CD14-positive monocyte (primary cell): ENCODE measurements around the gene CAPZA1. TPM values are rescaled to one million over a fixed set of nuclear protein-coding genes. Genes with fewer than 3 reads are reported as not detected.
"Not testable (repeated sequence)": the region's sequence is repeated elsewhere in the genome, so short reads cannot be mapped to it uniquely, and the experiment has no call there.

ENCODE experiments used
- DNase-seq, 3 donors: peaks; one replicate each; pipeline ENCODE4 v3.0.0-alpha.2; 2011 to 2022
- H2AFZ ChIP-seq: 2 replicates; pipeline ENCODE4 v1.6.0; 2012; ENCODE audit warnings: mild to moderate bottlenecking, low read depth, low read length, inconsistent platforms; ENCODE audit not compliant: insufficient read depth, poor library complexity, severe bottlenecking
- H3K27ac ChIP-seq, 2 donors: 1 replicate in 1 of 2; 2 replicates in 1 of 2; pipeline ENCODE4 v1.5.1; 2012 to 2013; ENCODE audit warnings: low read length in 2 of 2, control low read depth in 1 of 2, inconsistent platforms in 1 of 2, low read depth in 1 of 2, mild to moderate bottlenecking in 1 of 2
- H3K27me3 ChIP-seq, 2 donors: one replicate each; pipeline versions ENCODE4 v1.6.0 to v1.6.1; 2011 to 2013; ENCODE audit warnings: low read length in 2 of 2; ENCODE audit not compliant: control insufficient read depth in 2 of 2, insufficient read depth in 2 of 2
- H3K36me3 ChIP-seq, 2 donors: replicated peaks in 1 of 2; 1 replicate in 1 of 2; 2 replicates in 1 of 2; pipeline versions ENCODE4 v1.5.1 to v1.6.1; 2012 to 2013; ENCODE audit warnings: low read length in 2 of 2, control low read depth in 1 of 2, inconsistent platforms in 1 of 2, mild to moderate bottlenecking in 1 of 2; ENCODE audit not compliant: insufficient read depth in 2 of 2, control insufficient read depth in 1 of 2
- H3K4me1 ChIP-seq, 2 donors: 1 replicate in 1 of 2; 2 replicates in 1 of 2; pipeline versions ENCODE4 v1.5.1 to v1.6.1; 2012 to 2013; ENCODE audit warnings: low read length in 2 of 2, control low read depth in 1 of 2, inconsistent platforms in 1 of 2, mild to moderate bottlenecking in 1 of 2, moderate library complexity in 1 of 2; ENCODE audit not compliant: insufficient read depth in 2 of 2, control insufficient read depth in 1 of 2
- H3K4me2 ChIP-seq: replicated peaks from 2 replicates; pipeline ENCODE3; 2012; ENCODE audit warnings: low read length, moderate library complexity, mild to moderate bottlenecking; ENCODE audit not compliant: poor library complexity, severe bottlenecking; ENCODE audit errors: extremely low read depth
- H3K4me3 ChIP-seq, 3 experiments: fragments of 200-600 bp in 1 of 3; sonication (generic) in 1 of 3; replicated peaks in 1 of 3; 1 replicate in 2 of 3; 2 replicates in 1 of 3; pipeline ENCODE4 v1.5.1; 2011 to 2013; ENCODE audit warnings: low read length in 3 of 3, mild to moderate bottlenecking in 3 of 3, control low read depth in 2 of 3, low read depth in 2 of 3, inconsistent platforms in 1 of 3, moderate library complexity in 1 of 3
- H3K79me2 ChIP-seq: 2 replicates; pipeline ENCODE4 v1.6.0; 2012; ENCODE audit warnings: mild to moderate bottlenecking, control low read depth, inconsistent platforms, low read length, moderate library complexity; ENCODE audit not compliant: insufficient read depth
- H3K9ac ChIP-seq: 2 replicates; pipeline ENCODE4 v1.6.0; 2017; ENCODE audit warnings: low read length, mild to moderate bottlenecking; ENCODE audit not compliant: insufficient read depth, poor library complexity, severe bottlenecking
- H3K9me3 ChIP-seq, 2 donors: replicated peaks in 1 of 2; 1 replicate in 1 of 2; 2 replicates in 1 of 2; pipeline versions ENCODE4 v1.5.1 to v1.6.1; 2012 to 2013; ENCODE audit warnings: low read length in 2 of 2, control low read depth in 1 of 2; ENCODE audit not compliant: control insufficient read depth in 1 of 2, insufficient read depth in 1 of 2
- H4K20me1 ChIP-seq: 2 replicates; pipeline ENCODE4 v1.6.0; 2012; ENCODE audit warnings: mild to moderate bottlenecking, low read length, control low read depth, moderate library complexity; ENCODE audit not compliant: insufficient read depth
- H3K27ac Mint-ChIP-seq, 7 donors: one replicate each; pipeline ENCODE4 v1.8.0; 2020; ENCODE audit warnings: mild to moderate bottlenecking in 7 of 7, mixed read lengths in 7 of 7, moderate library complexity in 6 of 7, inconsistent platforms in 2 of 7
- H3K27me3 Mint-ChIP-seq, 3 donors: one replicate each; pipeline ENCODE4 v1.8.0; 2021 to 2022; ENCODE audit warnings: low read depth in 3 of 3, mild to moderate bottlenecking in 3 of 3, mixed read lengths in 3 of 3, moderate library complexity in 3 of 3, inconsistent platforms in 1 of 3
- H3K36me3 Mint-ChIP-seq, 2 donors: one replicate each; pipeline ENCODE4 v1.8.0; 2020; ENCODE audit warnings: mixed read lengths in 2 of 2, inconsistent platforms in 1 of 2, mild to moderate bottlenecking in 1 of 2
- H3K4me1 Mint-ChIP-seq: one replicate; pipeline ENCODE4 v1.8.0; 2020; ENCODE audit warnings: mild to moderate bottlenecking, mixed read lengths
- H3K4me3 Mint-ChIP-seq, 2 donors: one replicate each; pipeline ENCODE4 v1.8.0; 2020; ENCODE audit warnings: mild to moderate bottlenecking in 2 of 2, mixed read lengths in 2 of 2, moderate library complexity in 1 of 2
- H3K9me3 Mint-ChIP-seq, 7 donors: one replicate each; pipeline ENCODE4 v1.8.0; 2020 to 2022; ENCODE audit warnings: mixed read lengths in 7 of 7, mild to moderate bottlenecking in 6 of 7, moderate library complexity in 6 of 7, inconsistent platforms in 2 of 7
- WGBS: methylation state at CpG from one replicate; pipeline ENCODE4 v1.1.5; 2013; ENCODE audit warnings: missing lambda C conversion rate; ENCODE audit not compliant: insufficient coverage; 5-methylcytosine and 5-hydroxymethylcytosine counted together
- intact Hi-C, 2 donors: fragments of 100-400 bp; cut with micrococcal nuclease; formaldehyde crosslinking; loops; one replicate each; pipeline versions ENCODE4 v1.15.0 to v1.15.1; 2023
- polyA plus RNA-seq, 3 donors: library from polyadenylated mRNA; depleted of rRNA in 1 of 3; unstranded in 2 of 3; stranded (reverse) in 1 of 3; fragments of 300-500 nt in 2 of 3; fragments of >200 nt in 1 of 3; fragmentation: Illumina TruSeq in 2 of 3; gene quantifications; 1 replicate in 2 of 3; 2 replicates in 1 of 3; pipeline ENCODE4 v1.2.3, GENCODE V29; 2012 to 2021
- TF ChIP-seq, protein P1 (sequence below): fragments of 200-600 bp; IDR thresholded peaks from one replicate; pipeline ENCODE4 v1.8.0; 2022; ENCODE audit warnings: antibody characterized with exemption, mild to moderate bottlenecking

The CAPZA1 gene
- polyA plus RNA-seq, 3 donors: 93.4 to 357 (median 339) TPM

DNA sequence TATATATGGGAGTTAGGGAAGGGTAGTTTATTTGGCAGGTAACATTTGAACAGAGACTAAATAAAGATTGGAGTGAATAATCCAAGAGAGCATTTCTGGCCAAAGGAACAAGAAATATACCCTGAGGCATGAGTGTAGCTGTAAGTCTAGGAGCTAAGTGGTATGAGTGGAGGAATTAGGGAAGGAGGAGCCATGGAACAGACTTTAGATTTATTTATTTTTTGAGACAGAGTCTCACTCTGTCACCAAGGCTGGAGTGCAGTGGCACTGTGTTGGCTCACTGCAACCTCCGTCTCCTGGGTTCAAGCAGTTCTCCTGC, 18.4 kb downstream of the CAPZA1 start:
- H3K4me1 Mint-ChIP-seq: peaks cover 36% of the 10 kb centered on the region

DNA sequence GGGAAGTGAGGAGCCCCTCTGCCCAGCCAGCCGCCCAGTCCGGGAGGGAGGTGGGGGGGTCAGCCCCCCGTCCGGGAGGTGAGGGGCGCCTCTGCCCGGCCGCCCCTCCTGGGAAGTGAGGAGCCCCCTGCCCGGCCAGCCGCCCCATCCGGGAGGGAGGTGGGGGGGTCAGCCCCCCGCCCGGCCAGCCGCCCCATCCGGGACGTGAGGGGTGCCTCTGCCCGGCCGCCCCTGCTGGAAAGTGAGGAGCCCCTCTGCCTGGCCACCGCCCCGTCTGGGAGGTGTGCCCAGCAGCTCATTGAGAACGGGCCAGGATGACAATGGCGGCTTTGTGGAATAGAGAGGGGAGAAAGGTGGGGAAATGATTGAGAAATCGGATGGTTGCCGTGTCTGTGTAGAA, 20.8 kb downstream of the CAPZA1 start:
- Mint-ChIP-seq H3K36me3 (peaks cover 13 to 22% of the 10 kb centered on the region in 2 donors), H3K4me1 (peaks cover 16% of the 10 kb centered on the region), H3K27ac (peak overlapping the region in 1 of 7 donors; percentile 85)
- intact Hi-C loops, H3K9ac ChIP-seq, H3K4me3 ChIP-seq, H3K9me3 Mint-ChIP-seq, H2AFZ ChIP-seq, H3K27ac ChIP-seq, DNase-seq, H3K9me3 ChIP-seq, H3K27me3 Mint-ChIP-seq, H3K4me2 ChIP-seq, H3K27me3 ChIP-seq, H3K4me3 Mint-ChIP-seq: not testable (repeated sequence)
- Histone ChIP-seq H3K79me2 (peaks cover 91% of the 10 kb centered on the region), H3K4me1 (peaks cover 8 to 16% of the 10 kb centered on the region in 2 donors), H4K20me1 (peaks cover 90% of the 10 kb centered on the region), H3K36me3 (peaks cover 12 to 26% of the 10 kb centered on the region in 2 donors)
- 92% methylated on average over 19 of the region's 23 CpGs for WGBS

More for the DNA sequence above, 18.4 kb downstream of the CAPZA1 start:
- WGBS: 100% methylated on average over 1 of the region's 1 CpG
- Histone ChIP-seq H3K27me3 (no peaks in the 10 kb centered on the region), H3K9me3 (no peaks in the 10 kb centered on the region), H3K9ac (no peak overlapping the region), H2AFZ (no peak overlapping the region), H3K4me3 (no peak overlapping the region), H3K27ac (peak overlapping the region in 1 of 2 donors; percentile 80), H3K79me2 (peaks cover 91% of the 10 kb centered on the region), H4K20me1 (peaks cover 90% of the 10 kb centered on the region), H3K4me1 (peaks cover 16 to 38% of the 10 kb centered on the region in 2 donors), H3K36me3 (peaks cover 0 to 5% of the 10 kb centered on the region in 2 donors), H3K4me2 (no peak overlapping the region)
- peaks cover 0 to 3% (median 0%) of the 10 kb centered on the region in 7 donors for H3K9me3 Mint-ChIP-seq
- H3K27ac Mint-ChIP-seq: peak overlapping the region in 5 of 7 donors; percentile 21 to 87 (median 66)
- no peak for DNase-seq
- TF ChIP-seq, protein P1, sequence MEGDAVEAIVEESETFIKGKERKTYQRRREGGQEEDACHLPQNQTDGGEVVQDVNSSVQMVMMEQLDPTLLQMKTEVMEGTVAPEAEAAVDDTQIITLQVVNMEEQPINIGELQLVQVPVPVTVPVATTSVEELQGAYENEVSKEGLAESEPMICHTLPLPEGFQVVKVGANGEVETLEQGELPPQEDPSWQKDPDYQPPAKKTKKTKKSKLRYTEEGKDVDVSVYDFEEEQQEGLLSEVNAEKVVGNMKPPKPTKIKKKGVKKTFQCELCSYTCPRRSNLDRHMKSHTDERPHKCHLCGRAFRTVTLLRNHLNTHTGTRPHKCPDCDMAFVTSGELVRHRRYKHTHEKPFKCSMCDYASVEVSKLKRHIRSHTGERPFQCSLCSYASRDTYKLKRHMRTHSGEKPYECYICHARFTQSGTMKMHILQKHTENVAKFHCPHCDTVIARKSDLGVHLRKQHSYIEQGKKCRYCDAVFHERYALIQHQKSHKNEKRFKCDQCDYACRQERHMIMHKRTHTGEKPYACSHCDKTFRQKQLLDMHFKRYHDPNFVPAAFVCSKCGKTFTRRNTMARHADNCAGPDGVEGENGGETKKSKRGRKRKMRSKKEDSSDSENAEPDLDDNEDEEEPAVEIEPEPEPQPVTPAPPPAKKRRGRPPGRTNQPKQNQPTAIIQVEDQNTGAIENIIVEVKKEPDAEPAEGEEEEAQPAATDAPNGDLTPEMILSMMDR: no peak
- H3K4me3 Mint-ChIP-seq: no peak overlapping the region
- H3K27me3 Mint-ChIP-seq: no peaks in the 10 kb centered on the region
- peaks cover 12 to 15% of the 10 kb centered on the region in 2 donors for H3K36me3 Mint-ChIP-seq
- intact Hi-C loops: no loop called here
